ENCODE measurements around the gene ADGRG4. TPM values are rescaled to one million over a fixed set of nuclear protein-coding genes. Genes with fewer than 3 reads are reported as not detected.

ADGRG4 gene
- total and polyA plus RNA-seq, 4 donors: under 0.01 TPM; not detected in 3

DNA sequence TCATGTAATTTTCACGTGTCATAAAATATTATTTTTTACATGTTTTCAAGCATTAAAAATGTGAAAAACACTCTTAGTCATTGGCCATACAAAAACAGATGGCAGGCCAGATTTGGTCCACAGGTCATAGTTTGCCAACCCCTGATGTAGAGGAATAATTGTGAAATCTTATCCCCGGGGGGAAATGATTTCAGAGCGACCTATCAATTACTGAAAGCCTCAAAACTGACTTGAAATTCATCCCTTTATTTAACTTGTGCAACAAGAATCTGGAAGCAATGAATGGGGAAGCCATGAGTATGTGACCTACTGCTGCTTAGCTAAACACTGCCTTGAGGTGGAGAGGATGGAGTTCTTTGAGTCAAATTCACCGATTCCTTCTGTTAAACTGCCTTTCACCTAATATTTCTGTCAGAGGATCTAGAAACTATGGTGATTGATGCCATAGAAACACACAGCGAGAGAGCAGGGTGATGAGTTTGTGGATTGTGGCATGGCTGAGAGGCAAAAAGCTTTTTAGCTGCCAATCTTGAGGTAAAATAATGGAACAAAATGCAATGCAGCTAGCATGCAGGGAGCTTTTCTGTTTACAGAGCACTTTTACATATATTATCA is 156.6 kb downstream of the ADGRG4 start:
- 77% methylated on average over 5 of the region's 5 CpGs for WGBS
- H3K9ac ChIP-seq (ENCODE audit: low read depth in 1 of 2, low read length in 2 of 2): no peak overlapping the region

DNA sequence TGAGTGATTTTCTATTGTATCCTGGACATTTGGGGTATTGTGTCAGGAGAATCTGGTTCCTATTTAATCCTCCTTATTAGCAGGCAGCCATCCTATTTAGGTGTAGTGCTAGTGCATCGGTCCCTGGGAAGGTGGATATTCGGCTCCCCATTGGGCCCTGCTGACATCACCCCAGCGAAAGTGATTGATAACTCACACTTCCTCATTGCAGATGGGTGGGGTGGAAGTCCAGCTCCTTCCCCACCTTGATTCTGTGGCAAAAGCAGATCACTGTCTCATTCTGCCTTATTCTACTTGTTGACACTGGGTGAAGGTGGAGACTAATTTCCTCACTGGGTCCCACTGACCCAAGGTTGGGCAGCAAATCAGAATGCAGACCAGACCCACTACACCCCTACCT is 163.8 kb downstream of the ADGRG4 start:
- TF ChIP-seq, protein P1, sequence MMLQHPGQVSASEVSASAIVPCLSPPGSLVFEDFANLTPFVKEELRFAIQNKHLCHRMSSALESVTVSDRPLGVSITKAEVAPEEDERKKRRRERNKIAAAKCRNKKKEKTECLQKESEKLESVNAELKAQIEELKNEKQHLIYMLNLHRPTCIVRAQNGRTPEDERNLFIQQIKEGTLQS (IDR thresholded peaks at IDR 0.05): no peak
- TF ChIP-seq EGR1 (IDR thresholded peaks at IDR 0.05; ENCODE audit: low read depth in 2 of 2) (no peak), FOXA1 (IDR thresholded peaks at IDR 0.05) (no peak), SP1 (IDR thresholded peaks at IDR 0.05) (no peak), RXRA (IDR thresholded peaks at IDR 0.05) (no peak), HNF4A (conservative IDR thresholded peaks at IDR 0.05) (no peak), FOXA2 (IDR thresholded peaks at IDR 0.05) (no peak), TAF1 (conservative IDR thresholded peaks at IDR 0.05) (no peak), JUND (IDR thresholded peaks at IDR 0.05) (no peak), YY1 (IDR thresholded peaks at IDR 0.05) (no peak), RAD21 (IDR thresholded peaks at IDR 0.05) (no peak)
- TF ChIP-seq, protein P2, sequence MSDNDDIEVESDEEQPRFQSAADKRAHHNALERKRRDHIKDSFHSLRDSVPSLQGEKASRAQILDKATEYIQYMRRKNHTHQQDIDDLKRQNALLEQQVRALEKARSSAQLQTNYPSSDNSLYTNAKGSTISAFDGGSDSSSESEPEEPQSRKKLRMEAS (IDR thresholded peaks at IDR 0.05): no peak
- TF ChIP-seq, protein P3, sequence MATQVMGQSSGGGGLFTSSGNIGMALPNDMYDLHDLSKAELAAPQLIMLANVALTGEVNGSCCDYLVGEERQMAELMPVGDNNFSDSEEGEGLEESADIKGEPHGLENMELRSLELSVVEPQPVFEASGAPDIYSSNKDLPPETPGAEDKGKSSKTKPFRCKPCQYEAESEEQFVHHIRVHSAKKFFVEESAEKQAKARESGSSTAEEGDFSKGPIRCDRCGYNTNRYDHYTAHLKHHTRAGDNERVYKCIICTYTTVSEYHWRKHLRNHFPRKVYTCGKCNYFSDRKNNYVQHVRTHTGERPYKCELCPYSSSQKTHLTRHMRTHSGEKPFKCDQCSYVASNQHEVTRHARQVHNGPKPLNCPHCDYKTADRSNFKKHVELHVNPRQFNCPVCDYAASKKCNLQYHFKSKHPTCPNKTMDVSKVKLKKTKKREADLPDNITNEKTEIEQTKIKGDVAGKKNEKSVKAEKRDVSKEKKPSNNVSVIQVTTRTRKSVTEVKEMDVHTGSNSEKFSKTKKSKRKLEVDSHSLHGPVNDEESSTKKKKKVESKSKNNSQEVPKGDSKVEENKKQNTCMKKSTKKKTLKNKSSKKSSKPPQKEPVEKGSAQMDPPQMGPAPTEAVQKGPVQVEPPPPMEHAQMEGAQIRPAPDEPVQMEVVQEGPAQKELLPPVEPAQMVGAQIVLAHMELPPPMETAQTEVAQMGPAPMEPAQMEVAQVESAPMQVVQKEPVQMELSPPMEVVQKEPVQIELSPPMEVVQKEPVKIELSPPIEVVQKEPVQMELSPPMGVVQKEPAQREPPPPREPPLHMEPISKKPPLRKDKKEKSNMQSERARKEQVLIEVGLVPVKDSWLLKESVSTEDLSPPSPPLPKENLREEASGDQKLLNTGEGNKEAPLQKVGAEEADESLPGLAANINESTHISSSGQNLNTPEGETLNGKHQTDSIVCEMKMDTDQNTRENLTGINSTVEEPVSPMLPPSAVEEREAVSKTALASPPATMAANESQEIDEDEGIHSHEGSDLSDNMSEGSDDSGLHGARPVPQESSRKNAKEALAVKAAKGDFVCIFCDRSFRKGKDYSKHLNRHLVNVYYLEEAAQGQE (IDR thresholded peaks at IDR 0.05): no peak
- TF ChIP-seq, protein P4, sequence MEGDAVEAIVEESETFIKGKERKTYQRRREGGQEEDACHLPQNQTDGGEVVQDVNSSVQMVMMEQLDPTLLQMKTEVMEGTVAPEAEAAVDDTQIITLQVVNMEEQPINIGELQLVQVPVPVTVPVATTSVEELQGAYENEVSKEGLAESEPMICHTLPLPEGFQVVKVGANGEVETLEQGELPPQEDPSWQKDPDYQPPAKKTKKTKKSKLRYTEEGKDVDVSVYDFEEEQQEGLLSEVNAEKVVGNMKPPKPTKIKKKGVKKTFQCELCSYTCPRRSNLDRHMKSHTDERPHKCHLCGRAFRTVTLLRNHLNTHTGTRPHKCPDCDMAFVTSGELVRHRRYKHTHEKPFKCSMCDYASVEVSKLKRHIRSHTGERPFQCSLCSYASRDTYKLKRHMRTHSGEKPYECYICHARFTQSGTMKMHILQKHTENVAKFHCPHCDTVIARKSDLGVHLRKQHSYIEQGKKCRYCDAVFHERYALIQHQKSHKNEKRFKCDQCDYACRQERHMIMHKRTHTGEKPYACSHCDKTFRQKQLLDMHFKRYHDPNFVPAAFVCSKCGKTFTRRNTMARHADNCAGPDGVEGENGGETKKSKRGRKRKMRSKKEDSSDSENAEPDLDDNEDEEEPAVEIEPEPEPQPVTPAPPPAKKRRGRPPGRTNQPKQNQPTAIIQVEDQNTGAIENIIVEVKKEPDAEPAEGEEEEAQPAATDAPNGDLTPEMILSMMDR (IDR thresholded peaks at IDR 0.05; ENCODE audit: low read depth, low read length, missing input control): no peak
- H3K27me3 ChIP-seq (ENCODE audit: control insufficient read depth in 4 of 4, insufficient read depth in 4 of 4, low read length in 3 of 4): peaks cover 0 to 2% (median 0%) of the 10 kb centered on the region in 4 donors
- no peaks in the 10 kb centered on the region for H3K4me1 ChIP-seq (ENCODE audit: control insufficient read depth in 4 of 4, insufficient read depth in 4 of 4, low read length in 3 of 4)
- WGBS: 68% methylated on average over 3 of the region's 3 CpGs
- DNase-seq (ENCODE audit: low spot score): no peak
- H3K4me3 ChIP-seq (ENCODE audit: low read depth in 1 of 3, low read length in 3 of 3): no peak overlapping the region
- H3K36me3 ChIP-seq (ENCODE audit: control insufficient read depth in 4 of 4, insufficient read depth in 3 of 4, low read depth in 1 of 4, low read length in 3 of 4): no peaks in the 10 kb centered on the region
- H3K27ac ChIP-seq (ENCODE audit: low read depth in 1 of 2, low read length in 2 of 2): no peak overlapping the region
- H3K9ac ChIP-seq (ENCODE audit: low read depth in 1 of 2, low read length in 2 of 2): no peak overlapping the region
- no peaks in the 10 kb centered on the region for H3K9me3 ChIP-seq (ENCODE audit: control insufficient read depth in 4 of 4, low read length in 3 of 4)

More for the DNA sequence above, 156.6 kb downstream of the ADGRG4 start:
- Histone ChIP-seq H3K4me1 (ENCODE audit: control insufficient read depth in 4 of 4, insufficient read depth in 4 of 4, low read length in 3 of 4) (no peaks in the 10 kb centered on the region), H3K27ac (ENCODE audit: low read depth in 1 of 2, low read length in 2 of 2) (no peak overlapping the region), H3K27me3 (ENCODE audit: control insufficient read depth in 4 of 4, insufficient read depth in 4 of 4, low read length in 3 of 4) (peaks cover 0 to 4% (median 0%) of the 10 kb centered on the region in 4 donors), H3K36me3 (ENCODE audit: control insufficient read depth in 4 of 4, insufficient read depth in 3 of 4, low read depth in 1 of 4, low read length in 3 of 4) (no peaks in the 10 kb centered on the region), H3K4me3 (ENCODE audit: low read depth in 1 of 3, low read length in 3 of 3) (no peak overlapping the region), H3K9me3 (ENCODE audit: control insufficient read depth in 4 of 4, low read length in 3 of 4) (no peaks in the 10 kb centered on the region)
- DNase-seq (ENCODE audit: low spot score): no peak
- TF ChIP-seq, protein P5, sequence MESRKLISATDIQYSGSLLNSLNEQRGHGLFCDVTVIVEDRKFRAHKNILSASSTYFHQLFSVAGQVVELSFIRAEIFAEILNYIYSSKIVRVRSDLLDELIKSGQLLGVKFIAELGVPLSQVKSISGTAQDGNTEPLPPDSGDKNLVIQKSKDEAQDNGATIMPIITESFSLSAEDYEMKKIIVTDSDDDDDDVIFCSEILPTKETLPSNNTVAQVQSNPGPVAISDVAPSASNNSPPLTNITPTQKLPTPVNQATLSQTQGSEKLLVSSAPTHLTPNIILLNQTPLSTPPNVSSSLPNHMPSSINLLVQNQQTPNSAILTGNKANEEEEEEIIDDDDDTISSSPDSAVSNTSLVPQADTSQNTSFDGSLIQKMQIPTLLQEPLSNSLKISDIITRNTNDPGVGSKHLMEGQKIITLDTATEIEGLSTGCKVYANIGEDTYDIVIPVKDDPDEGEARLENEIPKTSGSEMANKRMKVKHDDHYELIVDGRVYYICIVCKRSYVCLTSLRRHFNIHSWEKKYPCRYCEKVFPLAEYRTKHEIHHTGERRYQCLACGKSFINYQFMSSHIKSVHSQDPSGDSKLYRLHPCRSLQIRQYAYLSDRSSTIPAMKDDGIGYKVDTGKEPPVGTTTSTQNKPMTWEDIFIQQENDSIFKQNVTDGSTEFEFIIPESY (IDR thresholded peaks at IDR 0.05): no peak
- TF ChIP-seq HNF4G (IDR thresholded peaks at IDR 0.05): no peak
- TF ChIP-seq, protein P4 (IDR thresholded peaks at IDR 0.05; ENCODE audit: low read depth, low read length, missing input control): no peak
- no peak for TF ChIP-seq RXRA (IDR thresholded peaks at IDR 0.05)
